ENCODE measurements around the gene CPLANE2. TPM values are rescaled to one million over a fixed set of nuclear protein-coding genes. Genes with fewer than 3 reads are reported as not detected.
A peak's percentile ranks its signal among the peaks of the same experiment; 100 is the strongest.

CPLANE2 gene
- total RNA-seq, 1 donor from 2014 or later, result 3.0 TPM

GRCh38 chr1:16205334-16205671 lies 31.7 kb downstream of the CPLANE2 start:
- H3K27me3 ChIP-seq, result peaks cover 13% of the 10 kb centered on the region
- H3K79me2 ChIP-seq (ENCODE audit: low read depth), result no peaks in the 10 kb centered on the region
- H3K27ac ChIP-seq, result no peak overlapping the region
- no peak overlapping the region for H3K4me3 ChIP-seq
- Mint-ChIP-seq H3K27ac (no peak overlapping the region), H3K27me3 (ENCODE audit: insufficient read depth, low read depth) (peaks cover 9% of the 10 kb centered on the region), H3K4me3 (no peak overlapping the region), H3K9me3 (no peaks in the 10 kb centered on the region), H3K36me3 (no peaks in the 10 kb centered on the region), H3K4me1 (peaks cover 13% of the 10 kb centered on the region)
- H3K4me1 ChIP-seq, result peaks cover 6% of the 10 kb centered on the region
- H3K36me3 ChIP-seq, result no peaks in the 10 kb centered on the region
- H4K20me1 ChIP-seq (ENCODE audit: low read depth), result no peaks in the 10 kb centered on the region
- DNase-seq (ENCODE audit: low spot score), result no peak
- no peak for TF ChIP-seq CTCF (IDR thresholded peaks at IDR 0.05)
- no peak for TF ChIP-seq EZH2phosphoT487 (IDR thresholded peaks at IDR 0.05)
- no peak for TF ChIP-seq EZH2 (IDR thresholded peaks at IDR 0.05)
- no peak overlapping the region for H2AFZ ChIP-seq (replicated peaks)
- no peaks in the 10 kb centered on the region for H3K9me3 ChIP-seq (ENCODE audit: low read depth)
- H3K4me2 ChIP-seq, result no peak overlapping the region
- peaks cover 24% of the 10 kb centered on the region for H3F3A ChIP-seq (ENCODE audit: low read depth)
- H3K9ac ChIP-seq, result no peak overlapping the region

GRCh38 chr1:16204634-16205333 lies 32.2 kb downstream of the CPLANE2 start:
- peaks cover 9% of the 10 kb centered on the region for H3K27me3 Mint-ChIP-seq (ENCODE audit: insufficient read depth, low read depth)
- H3K27me3 ChIP-seq, result peaks cover 13% of the 10 kb centered on the region
- no peaks in the 10 kb centered on the region for H3K36me3 ChIP-seq
- H3K36me3 Mint-ChIP-seq, result no peaks in the 10 kb centered on the region
- no peaks in the 10 kb centered on the region for H3K9me3 ChIP-seq (ENCODE audit: low read depth)
- no peak overlapping the region for H3K27ac Mint-ChIP-seq
- H3K9me3 Mint-ChIP-seq, result no peaks in the 10 kb centered on the region
- TF ChIP-seq CTCF (IDR thresholded peaks at IDR 0.05) (peak; percentile 57), EZH2 (IDR thresholded peaks at IDR 0.05) (no peak), EZH2phosphoT487 (IDR thresholded peaks at IDR 0.05) (no peak)
- peak; percentile 77 for DNase-seq (ENCODE audit: low spot score)
- no peaks in the 10 kb centered on the region for H3K79me2 ChIP-seq (ENCODE audit: low read depth)
- H3K4me3 Mint-ChIP-seq, result peak overlapping the region; percentile 50
- H3K4me1 ChIP-seq, result peaks cover 1% of the 10 kb centered on the region
- H3K9ac ChIP-seq, result no peak overlapping the region
- peaks cover 22% of the 10 kb centered on the region for H3F3A ChIP-seq (ENCODE audit: low read depth)
- no peak overlapping the region for H3K4me3 ChIP-seq
- H3K4me2 ChIP-seq, result no peak overlapping the region
- H3K4me1 Mint-ChIP-seq, result peaks cover 13% of the 10 kb centered on the region
- no peak overlapping the region for H2AFZ ChIP-seq (replicated peaks)
- no peaks in the 10 kb centered on the region for H4K20me1 ChIP-seq (ENCODE audit: low read depth)
- H3K27ac ChIP-seq, result no peak overlapping the region

- H3K27ac Mint-ChIP-seq, result no peak overlapping the region
- H4K20me1 ChIP-seq (ENCODE audit: low read depth), result no peaks in the 10 kb centered on the region
- H3K4me3 Mint-ChIP-seq, result no peak overlapping the region
- H3K36me3 Mint-ChIP-seq, result no peaks in the 10 kb centered on the region
- H3K9ac ChIP-seq, result no peak overlapping the region
- H2AFZ ChIP-seq (replicated peaks), result no peak overlapping the region
- peaks cover 22% of the 10 kb centered on the region for H3F3A ChIP-seq (ENCODE audit: low read depth)
- H3K4me1 Mint-ChIP-seq, result peaks cover 9% of the 10 kb centered on the region
- no peaks in the 10 kb centered on the region for H3K36me3 ChIP-seq
- no peak overlapping the region for H3K4me2 ChIP-seq
- TF ChIP-seq EZH2 (IDR thresholded peaks at IDR 0.05) (no peak), CTCF (IDR thresholded peaks at IDR 0.05) (no peak), EZH2phosphoT487 (IDR thresholded peaks at IDR 0.05) (no peak)
- no peaks in the 10 kb centered on the region for H3K9me3 ChIP-seq (ENCODE audit: low read depth)
- H3K27ac ChIP-seq, result no peak overlapping the region
- H3K27me3 ChIP-seq, result peaks cover 13% of the 10 kb centered on the region
- no peak for DNase-seq (ENCODE audit: low spot score)
- no peaks in the 10 kb centered on the region for H3K79me2 ChIP-seq (ENCODE audit: low read depth)
- no peaks in the 10 kb centered on the region for H3K4me1 ChIP-seq
- H3K9me3 Mint-ChIP-seq, result no peaks in the 10 kb centered on the region
- H3K4me3 ChIP-seq, result no peak overlapping the region
- peaks cover 9% of the 10 kb centered on the region for H3K27me3 Mint-ChIP-seq (ENCODE audit: insufficient read depth, low read depth)
Measured at GRCh38 chr1:16204216-16204615, 32.8 kb downstream of the CPLANE2 start.

Measured in neural progenitor cell (in vitro differentiated cells).